Measurements from ENCODE around the gene ATP2C2. TPM values are rescaled to one million over a fixed set of nuclear protein-coding genes. Genes with fewer than 3 reads are reported as not detected.

ATP2C2 gene
- total and polyA plus RNA-seq, 8 donors, result 11.2 to 52.8 (median 22.2) TPM

- no peak for ATAC-seq
- no peak for DNase-seq
- no peak for TF ChIP-seq CTCF (IDR thresholded peaks at IDR 0.05)
- Histone ChIP-seq H3K27ac (no peak overlapping the region), H3K36me3 (peaks cover 0 to 58% of the 10 kb centered on the region in 2 donors), H3K27me3 (peaks cover 0 to 29% of the 10 kb centered on the region in 2 donors), H3K4me1 (no peaks in the 10 kb centered on the region), H3K4me3 (no peak overlapping the region), H3K9me3 (no peaks in the 10 kb centered on the region)
- intact Hi-C loops (cut with DNase I), result no loop called here
Observed at GRCh38 chr16:84404936-84405639, 36.8 kb downstream of the ATP2C2 start.

- Histone ChIP-seq H3K4me1 (no peaks in the 10 kb centered on the region), H3K4me3 (no peak overlapping the region), H3K9me3 (no peaks in the 10 kb centered on the region), H3K27ac (no peak overlapping the region), H3K27me3 (peaks cover 0 to 29% of the 10 kb centered on the region in 2 donors), H3K36me3 (peaks cover 0 to 66% of the 10 kb centered on the region in 2 donors)
- intact Hi-C loops (cut with DNase I), result no loop called here
- DNase-seq (no peak), ATAC-seq (no peak)
- no peak for TF ChIP-seq CTCF (IDR thresholded peaks at IDR 0.05)
Observed at GRCh38 chr16:84406006-84406963, 37.9 kb downstream of the ATP2C2 start.

GRCh38 chr16:84407588-84408313 is 39.4 kb downstream of the ATP2C2 start:
- ATAC-seq (no peak), DNase-seq (no peak)
- H3K27me3 ChIP-seq, result peaks cover 0 to 29% of the 10 kb centered on the region in 2 donors
- no peak for TF ChIP-seq CTCF (IDR thresholded peaks at IDR 0.05)
- H3K9me3 ChIP-seq, result no peaks in the 10 kb centered on the region
- H3K4me3 ChIP-seq, result no peak overlapping the region
- intact Hi-C loops (cut with DNase I), result no loop called here
- H3K4me1 ChIP-seq, result no peaks in the 10 kb centered on the region
- H3K36me3 ChIP-seq, result peaks cover 0 to 66% of the 10 kb centered on the region in 2 donors
- H3K27ac ChIP-seq, result no peak overlapping the region

- H3K9me3 ChIP-seq, result no peaks in the 10 kb centered on the region
- intact Hi-C loops (cut with DNase I), result no loop called here
- DNase-seq (no peak), ATAC-seq (no peak)
- H3K27ac ChIP-seq, result no peak overlapping the region
- H3K4me1 ChIP-seq, result no peaks in the 10 kb centered on the region
- H3K27me3 ChIP-seq, result peaks cover 0 to 29% of the 10 kb centered on the region in 2 donors
- peaks cover 0 to 66% of the 10 kb centered on the region in 2 donors for H3K36me3 ChIP-seq
- no peak for TF ChIP-seq CTCF (IDR thresholded peaks at IDR 0.05)
- H3K4me3 ChIP-seq, result no peak overlapping the region
Observed at GRCh38 chr16:84408314-84408690, 40.0 kb downstream of the ATP2C2 start.
